Measurements from ENCODE around the gene COQ8B. TPM values are rescaled to one million over a fixed set of nuclear protein-coding genes. Genes with fewer than 3 reads are reported as not detected.
A peak's percentile ranks its signal among the peaks of the same experiment; 100 is the strongest.

COQ8B gene
- polyA plus RNA-seq, 3 donors = 39.0 to 52.7 (median 49.0) TPM

GRCh38 chr19:40693896-40694295, 22.8 kb downstream of the COQ8B start:
- DNase-seq = no peak

GRCh38 chr19:40693150-40693788, 23.4 kb downstream of the COQ8B start:
- no peak for DNase-seq

- DNase-seq = no peak
Measured at GRCh38 chr19:40692212-40692551, 24.5 kb downstream of the COQ8B start.

- DNase-seq = no peak
Measured at GRCh38 chr19:40691421-40692211, 25.1 kb downstream of the COQ8B start.

GRCh38 chr19:40690693-40691420, 25.8 kb downstream of the COQ8B start:
- peak; percentile 91 for DNase-seq

- DNase-seq = no peak
Measured at GRCh38 chr19:40690050-40690692, 26.5 kb downstream of the COQ8B start, which contains the start of gene NUMBL. NUMBL (minus strand) TSS chr19:40690651; CDS start chr19:40690483, 168 bp downstream.

GRCh38 chr19:40689339-40690049, 27.2 kb downstream of the COQ8B start:
- DNase-seq = no peak

- DNase-seq = no peak
Measured at GRCh38 chr19:40688987-40689338, 27.7 kb downstream of the COQ8B start.

GRCh38 chr19:40688309-40688708, 28.4 kb downstream of the COQ8B start:
- no peak for DNase-seq

GRCh38 chr19:40687525-40688016, 29.1 kb downstream of the COQ8B start:
- no peak for DNase-seq

- DNase-seq = no peak
Measured at GRCh38 chr19:40686882-40687524, 29.7 kb downstream of the COQ8B start.

GRCh38 chr19:40685563-40685962, 31.1 kb downstream of the COQ8B start:
- no peak for DNase-seq

- DNase-seq = no peak
Measured at GRCh38 chr19:40685016-40685526, 31.6 kb downstream of the COQ8B start.

GRCh38 chr19:40684280-40684679, 32.4 kb downstream of the COQ8B start:
- no peak for DNase-seq

GRCh38 chr19:40683437-40683836, 33.2 kb downstream of the COQ8B start:
- no peak for DNase-seq

- no peak for DNase-seq
Measured at GRCh38 chr19:40682431-40682964, 34.2 kb downstream of the COQ8B start.

GRCh38 chr19:40681039-40681438, 35.6 kb downstream of the COQ8B start:
- no peak for DNase-seq

- DNase-seq = no peak
Measured at GRCh38 chr19:40677156-40677555, 39.5 kb downstream of the COQ8B start.

- no peak for DNase-seq
Measured at GRCh38 chr19:40674291-40674690, 42.4 kb downstream of the COQ8B start.

GRCh38 chr19:40673397-40673796, 43.3 kb downstream of the COQ8B start:
- DNase-seq = no peak

All from renal pelvis (tissue), 4 donors.